Lower lobe of right lung (tissue), 2 donors: ENCODE measurements around the gene NEDD4L. TPM values are rescaled to one million over a fixed set of nuclear protein-coding genes. Genes with fewer than 3 reads are reported as not detected.

Experiments
- ATAC-seq, 2 donors: fragments of 200-7000 bp; cut with Tn5 transposase; one replicate each; pipeline ENCODE4 v1.9.1; 2020 to 2022; ENCODE audit warnings: mild to moderate bottlenecking in 2 of 2, moderate library complexity in 2 of 2
- DNase-seq: peaks from one replicate; pipeline ENCODE4 v3.0.0-alpha.2; 2020
- H3K27ac ChIP-seq: fragments of 200-600 bp; one replicate; pipeline ENCODE4 v1.8.0; 2022
- H3K27me3 ChIP-seq: fragments of 200-600 bp; one replicate; pipeline ENCODE4 v1.8.0; 2022; ENCODE audit warnings: low read depth
- H3K36me3 ChIP-seq: fragments of 200-600 bp; one replicate; pipeline ENCODE4 v1.8.0; 2022; ENCODE audit warnings: mild to moderate bottlenecking
- H3K4me1 ChIP-seq: fragments of 200-600 bp; one replicate; pipeline ENCODE4 v1.8.0; 2022
- H3K4me3 ChIP-seq: fragments of 200-600 bp; one replicate; pipeline ENCODE4 v1.8.0; 2022; ENCODE audit warnings: mild to moderate bottlenecking
- H3K9me3 ChIP-seq: fragments of 200-600 bp; one replicate; pipeline ENCODE4 v1.8.0; 2022
- CTCF ChIP-seq: fragments of 200-600 bp; IDR thresholded peaks from one replicate; pipeline ENCODE4 v1.8.0; 2022; ENCODE audit warnings: antibody characterized with exemption, mild to moderate bottlenecking
- intact Hi-C: fragments of 100-400 bp; cut with DNase I; formaldehyde crosslinking; loops from one replicate; pipeline ENCODE4 v1.11.0; 2022
- total RNA-seq: library from RNA; stranded (reverse); fragmentation: NEBNext Ultra II Directional; extraction: Animal tissue kit (Norgen Biotek cat#: 25700); gene quantifications from one replicate; pipeline ENCODE4 v1.2.1, GENCODE V29; 2021
- donor health status: DM: no; HTN: yes; CAD: no; lungs with severe emphysema.

The NEDD4L gene
- total RNA-seq, 1 donor from 2014 or later, result 203 TPM

GRCh38 chr18:58201733-58202730 is 158.0 kb downstream of the NEDD4L start:
- DNase-seq (no peak), ATAC-seq (peak; percentile 34 to 53)
- H3K27ac ChIP-seq, result no peak overlapping the region
- H3K27me3 ChIP-seq, result no peaks in the 10 kb centered on the region
- no peaks in the 10 kb centered on the region for H3K36me3 ChIP-seq
- no peak for TF ChIP-seq CTCF
- intact Hi-C loops, result no loop called here
- no peak overlapping the region for H3K4me3 ChIP-seq
- H3K4me1 ChIP-seq, result peaks cover 13% of the 10 kb centered on the region
- H3K9me3 ChIP-seq, result no peaks in the 10 kb centered on the region

GRCh38 chr18:58204776-58205442 is 160.9 kb downstream of the NEDD4L start:
- no peak for DNase-seq
- Histone ChIP-seq H3K36me3 (no peaks in the 10 kb centered on the region), H3K4me3 (no peak overlapping the region), H3K9me3 (no peaks in the 10 kb centered on the region), H3K27me3 (no peaks in the 10 kb centered on the region), H3K27ac (no peak overlapping the region), H3K4me1 (peaks cover 30% of the 10 kb centered on the region)
- no peak for ATAC-seq
- no peak for TF ChIP-seq CTCF
- intact Hi-C loops, result no loop called here

GRCh38 chr18:58205443-58206160 is 161.6 kb downstream of the NEDD4L start:
- no peak for TF ChIP-seq CTCF
- no peak for ATAC-seq
- H3K36me3 ChIP-seq, result no peaks in the 10 kb centered on the region
- no peak overlapping the region for H3K27ac ChIP-seq
- H3K4me3 ChIP-seq, result no peak overlapping the region
- no peaks in the 10 kb centered on the region for H3K9me3 ChIP-seq
- intact Hi-C loops, result no loop called here
- H3K27me3 ChIP-seq, result no peaks in the 10 kb centered on the region
- peaks cover 30% of the 10 kb centered on the region for H3K4me1 ChIP-seq
- DNase-seq, result no peak

GRCh38 chr18:58207520-58208152 is 163.6 kb downstream of the NEDD4L start:
- Histone ChIP-seq H3K4me1 (peaks cover 21% of the 10 kb centered on the region), H3K9me3 (no peaks in the 10 kb centered on the region), H3K27ac (no peak overlapping the region), H3K36me3 (no peaks in the 10 kb centered on the region), H3K4me3 (no peak overlapping the region), H3K27me3 (no peaks in the 10 kb centered on the region)
- no peak for ATAC-seq
- intact Hi-C loops, result no loop called here
- no peak for DNase-seq
- TF ChIP-seq CTCF, result no peak
